Measurements from ENCODE around the gene NQO2. TPM values are rescaled to one million over a fixed set of nuclear protein-coding genes. Genes with fewer than 3 reads are reported as not detected.

The NQO2 gene
- polyA plus RNA-seq, 1 donor from 2014 or later: 33.2 TPM

DNA sequence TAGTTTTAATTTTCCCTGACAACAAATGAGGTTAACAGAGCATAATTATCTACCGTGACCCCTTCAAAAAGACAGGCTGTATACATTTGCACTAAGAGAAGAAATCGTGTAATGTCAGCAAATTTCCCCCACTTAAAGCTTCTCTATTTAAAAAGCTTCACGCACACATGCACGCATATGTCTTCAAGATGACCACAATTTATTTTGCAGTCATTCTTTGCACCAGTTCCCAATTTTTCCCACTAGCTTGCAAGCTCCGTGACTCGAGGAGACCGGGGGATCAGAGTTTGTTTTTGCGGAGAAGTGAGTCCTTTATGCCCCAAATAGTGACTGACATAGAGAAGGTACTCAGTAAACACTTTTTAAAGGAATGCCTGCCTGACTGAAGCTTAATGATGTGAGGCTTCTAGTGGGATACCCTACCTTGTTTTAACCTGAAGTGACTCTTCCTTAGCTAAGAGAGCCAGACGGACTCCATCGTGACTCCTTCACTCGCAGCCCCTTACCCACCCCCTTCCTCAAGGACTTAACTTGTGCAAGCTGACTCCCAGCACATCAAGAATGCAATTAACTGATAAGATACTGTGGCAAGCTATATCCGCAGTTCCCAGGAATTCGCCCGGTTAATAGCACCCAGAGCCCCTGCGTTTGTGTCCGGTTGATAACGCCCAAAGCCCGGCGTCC, 9.3 kb upstream of the NQO2 start:
- Histone ChIP-seq H3K9ac (ENCODE audit: low read length) (peak overlapping the region; percentile 99), H4K20me1 (ENCODE audit: insufficient read depth) (no peaks in the 10 kb centered on the region), H3K9me3 (ENCODE audit: low read length) (no peaks in the 10 kb centered on the region), H3K79me2 (replicated peaks; ENCODE audit: insufficient read depth, low read length) (peaks cover 5% of the 10 kb centered on the region), H3K4me3 (ENCODE audit: low read length) (peak overlapping the region; percentile 91), H3K36me3 (ENCODE audit: insufficient read depth, low read length) (no peaks in the 10 kb centered on the region), H3K4me2 (ENCODE audit: low read length) (peak overlapping the region; percentile 94), H3F3A (ENCODE audit: insufficient read depth, low read length, poor library complexity, severe bottlenecking) (peaks cover 19% of the 10 kb centered on the region), H2AFZ (ENCODE audit: low read depth, low read length) (peak overlapping the region; percentile 56), H3K27me3 (ENCODE audit: insufficient read depth, low read depth, low read length) (no peaks in the 10 kb centered on the region), H3K9me2 (ENCODE audit: insufficient read depth, low read length) (no peaks in the 10 kb centered on the region), H3K27ac (ENCODE audit: low read length) (peak overlapping the region; percentile 100)
- TF ChIP-seq SMC3 (conservative IDR thresholded peaks at IDR 0.05; ENCODE audit: poor library complexity) (no peak), MXI1 (conservative IDR thresholded peaks at IDR 0.05; ENCODE audit: poor library complexity, severe bottlenecking) (no peak), RAD21 (conservative IDR thresholded peaks at IDR 0.05) (no peak), EP300 (conservative IDR thresholded peaks at IDR 0.05; ENCODE audit: poor library complexity, severe bottlenecking) (no peak), EZH2 (IDR thresholded peaks at IDR 0.05; ENCODE audit: borderline replicate concordance, insufficient read depth, low read length, poor library complexity, severe bottlenecking) (no peak), POLR2AphosphoS5 (IDR thresholded peaks at IDR 0.05) (no peak), TAF1 (IDR thresholded peaks at IDR 0.05; ENCODE audit: low read depth) (no peak)
- TF ChIP-seq, protein P1, sequence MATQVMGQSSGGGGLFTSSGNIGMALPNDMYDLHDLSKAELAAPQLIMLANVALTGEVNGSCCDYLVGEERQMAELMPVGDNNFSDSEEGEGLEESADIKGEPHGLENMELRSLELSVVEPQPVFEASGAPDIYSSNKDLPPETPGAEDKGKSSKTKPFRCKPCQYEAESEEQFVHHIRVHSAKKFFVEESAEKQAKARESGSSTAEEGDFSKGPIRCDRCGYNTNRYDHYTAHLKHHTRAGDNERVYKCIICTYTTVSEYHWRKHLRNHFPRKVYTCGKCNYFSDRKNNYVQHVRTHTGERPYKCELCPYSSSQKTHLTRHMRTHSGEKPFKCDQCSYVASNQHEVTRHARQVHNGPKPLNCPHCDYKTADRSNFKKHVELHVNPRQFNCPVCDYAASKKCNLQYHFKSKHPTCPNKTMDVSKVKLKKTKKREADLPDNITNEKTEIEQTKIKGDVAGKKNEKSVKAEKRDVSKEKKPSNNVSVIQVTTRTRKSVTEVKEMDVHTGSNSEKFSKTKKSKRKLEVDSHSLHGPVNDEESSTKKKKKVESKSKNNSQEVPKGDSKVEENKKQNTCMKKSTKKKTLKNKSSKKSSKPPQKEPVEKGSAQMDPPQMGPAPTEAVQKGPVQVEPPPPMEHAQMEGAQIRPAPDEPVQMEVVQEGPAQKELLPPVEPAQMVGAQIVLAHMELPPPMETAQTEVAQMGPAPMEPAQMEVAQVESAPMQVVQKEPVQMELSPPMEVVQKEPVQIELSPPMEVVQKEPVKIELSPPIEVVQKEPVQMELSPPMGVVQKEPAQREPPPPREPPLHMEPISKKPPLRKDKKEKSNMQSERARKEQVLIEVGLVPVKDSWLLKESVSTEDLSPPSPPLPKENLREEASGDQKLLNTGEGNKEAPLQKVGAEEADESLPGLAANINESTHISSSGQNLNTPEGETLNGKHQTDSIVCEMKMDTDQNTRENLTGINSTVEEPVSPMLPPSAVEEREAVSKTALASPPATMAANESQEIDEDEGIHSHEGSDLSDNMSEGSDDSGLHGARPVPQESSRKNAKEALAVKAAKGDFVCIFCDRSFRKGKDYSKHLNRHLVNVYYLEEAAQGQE (IDR thresholded peaks at IDR 0.05; ENCODE audit: borderline replicate concordance): no peak
- TF ChIP-seq, protein P2, sequence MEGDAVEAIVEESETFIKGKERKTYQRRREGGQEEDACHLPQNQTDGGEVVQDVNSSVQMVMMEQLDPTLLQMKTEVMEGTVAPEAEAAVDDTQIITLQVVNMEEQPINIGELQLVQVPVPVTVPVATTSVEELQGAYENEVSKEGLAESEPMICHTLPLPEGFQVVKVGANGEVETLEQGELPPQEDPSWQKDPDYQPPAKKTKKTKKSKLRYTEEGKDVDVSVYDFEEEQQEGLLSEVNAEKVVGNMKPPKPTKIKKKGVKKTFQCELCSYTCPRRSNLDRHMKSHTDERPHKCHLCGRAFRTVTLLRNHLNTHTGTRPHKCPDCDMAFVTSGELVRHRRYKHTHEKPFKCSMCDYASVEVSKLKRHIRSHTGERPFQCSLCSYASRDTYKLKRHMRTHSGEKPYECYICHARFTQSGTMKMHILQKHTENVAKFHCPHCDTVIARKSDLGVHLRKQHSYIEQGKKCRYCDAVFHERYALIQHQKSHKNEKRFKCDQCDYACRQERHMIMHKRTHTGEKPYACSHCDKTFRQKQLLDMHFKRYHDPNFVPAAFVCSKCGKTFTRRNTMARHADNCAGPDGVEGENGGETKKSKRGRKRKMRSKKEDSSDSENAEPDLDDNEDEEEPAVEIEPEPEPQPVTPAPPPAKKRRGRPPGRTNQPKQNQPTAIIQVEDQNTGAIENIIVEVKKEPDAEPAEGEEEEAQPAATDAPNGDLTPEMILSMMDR (IDR thresholded peaks at IDR 0.05; ENCODE audit: poor library complexity, severe bottlenecking): no peak

DNA sequence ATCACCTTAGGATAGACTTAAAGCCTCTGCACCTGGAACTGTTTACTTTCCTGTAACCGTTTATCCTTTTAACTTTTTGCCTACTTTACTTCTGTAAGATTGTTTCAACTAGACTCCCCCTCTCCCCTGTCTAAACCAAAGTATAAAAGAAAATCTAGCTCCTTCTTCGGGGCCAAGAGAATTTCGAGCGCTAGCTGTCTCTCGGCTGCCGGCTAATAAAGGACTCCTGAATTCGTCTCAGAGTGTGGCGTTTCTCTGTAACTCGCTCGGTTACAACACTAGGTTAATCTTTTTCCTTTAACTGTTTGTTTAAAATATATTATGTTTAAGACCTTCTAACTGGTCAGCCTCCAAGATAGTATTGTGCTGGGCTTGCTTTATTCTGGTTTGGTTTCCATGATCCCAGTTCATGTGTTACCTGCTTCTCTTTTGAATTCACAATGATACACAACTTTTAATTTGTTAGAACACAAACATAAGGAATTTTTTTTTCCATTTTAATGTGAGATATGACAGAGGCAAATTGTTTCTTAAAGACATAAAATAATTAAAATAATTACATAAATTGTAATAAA, 8.7 kb upstream of the NQO2 start:
- H3K4me3 ChIP-seq (ENCODE audit: low read length): peak overlapping the region; percentile 91
- TF ChIP-seq, protein P1 (IDR thresholded peaks at IDR 0.05; ENCODE audit: borderline replicate concordance): no peak
- TF ChIP-seq TAF1 (IDR thresholded peaks at IDR 0.05; ENCODE audit: low read depth): no peak
- no peak for TF ChIP-seq POLR2AphosphoS5 (IDR thresholded peaks at IDR 0.05)
- no peak for TF ChIP-seq RAD21 (conservative IDR thresholded peaks at IDR 0.05)
- TF ChIP-seq MXI1 (conservative IDR thresholded peaks at IDR 0.05; ENCODE audit: poor library complexity, severe bottlenecking): no peak
- no peak for TF ChIP-seq EP300 (conservative IDR thresholded peaks at IDR 0.05; ENCODE audit: poor library complexity, severe bottlenecking)
- TF ChIP-seq SMC3 (conservative IDR thresholded peaks at IDR 0.05; ENCODE audit: poor library complexity): no peak
- TF ChIP-seq EZH2 (IDR thresholded peaks at IDR 0.05; ENCODE audit: borderline replicate concordance, insufficient read depth, low read length, poor library complexity, severe bottlenecking): no peak
- TF ChIP-seq, protein P2 (IDR thresholded peaks at IDR 0.05; ENCODE audit: poor library complexity, severe bottlenecking): no peak

More for the DNA sequence above, 8.7 kb upstream of the NQO2 start:
- H4K20me1 ChIP-seq (ENCODE audit: insufficient read depth): no peaks in the 10 kb centered on the region
- peak overlapping the region; percentile 99 for H3K9ac ChIP-seq (ENCODE audit: low read length)
- no peaks in the 10 kb centered on the region for H3K9me2 ChIP-seq (ENCODE audit: insufficient read depth, low read length)
- no peak overlapping the region for H2AFZ ChIP-seq (ENCODE audit: low read depth, low read length)
- H3K27ac ChIP-seq (ENCODE audit: low read length): peak overlapping the region; percentile 100
- no peaks in the 10 kb centered on the region for H3K36me3 ChIP-seq (ENCODE audit: insufficient read depth, low read length)
- no peaks in the 10 kb centered on the region for H3K9me3 ChIP-seq (ENCODE audit: low read length)
- H3F3A ChIP-seq (ENCODE audit: insufficient read depth, low read length, poor library complexity, severe bottlenecking): peaks cover 19% of the 10 kb centered on the region
- peaks cover 5% of the 10 kb centered on the region for H3K79me2 ChIP-seq (replicated peaks; ENCODE audit: insufficient read depth, low read length)
- no peaks in the 10 kb centered on the region for H3K27me3 ChIP-seq (ENCODE audit: insufficient read depth, low read depth, low read length)
- H3K4me2 ChIP-seq (ENCODE audit: low read length): no peak overlapping the region

All from neural cell (in vitro differentiated cells).